ENCODE data around the gene HOXC11.

HOXC11 gene

GRCh38 chr12:53987787-53988230, 14.9 kb downstream of the HOXC11 start:
- no peak for DNase-seq

- no peak for DNase-seq
Measured at GRCh38 chr12:53988541-53989226, 15.8 kb downstream of the HOXC11 start.

- DNase-seq: no peak
Measured at GRCh38 chr12:53989227-53990113, 16.5 kb downstream of the HOXC11 start.

- no peak for DNase-seq
Measured at GRCh38 chr12:53990311-53991076, 17.6 kb downstream of the HOXC11 start.

GRCh38 chr12:53991077-53991460, 18.1 kb downstream of the HOXC11 start:
- DNase-seq: no peak

- no peak for DNase-seq
Measured at GRCh38 chr12:53992377-53992889, 19.5 kb downstream of the HOXC11 start.

GRCh38 chr12:53993162-53994008, 20.5 kb downstream of the HOXC11 start:
- DNase-seq: no peak

GRCh38 chr12:53994009-53994263, 21.0 kb downstream of the HOXC11 start:
- no peak for DNase-seq

- no peak for DNase-seq
Measured at GRCh38 chr12:53994264-53995001, 21.5 kb downstream of the HOXC11 start.

GRCh38 chr12:53995002-53995377, 22.1 kb downstream of the HOXC11 start:
- DNase-seq: no peak

- no peak for DNase-seq
Measured at GRCh38 chr12:53995378-53996239, 22.7 kb downstream of the HOXC11 start.

GRCh38 chr12:53996240-53997203, 23.6 kb downstream of the HOXC11 start:
- no peak for DNase-seq

- DNase-seq: no peak
Measured at GRCh38 chr12:53997204-53998109, 24.5 kb downstream of the HOXC11 start.

- no peak for DNase-seq
Measured at GRCh38 chr12:53998110-53998899, 25.4 kb downstream of the HOXC11 start.

- no peak for DNase-seq
Measured at GRCh38 chr12:53998900-53999236, 25.9 kb downstream of the HOXC11 start.

- no peak for DNase-seq
Measured at GRCh38 chr12:53999559-54000115, 26.7 kb downstream of the HOXC11 start.
